ENCODE data around the gene SEMA3E.

SEMA3E gene

DNA sequence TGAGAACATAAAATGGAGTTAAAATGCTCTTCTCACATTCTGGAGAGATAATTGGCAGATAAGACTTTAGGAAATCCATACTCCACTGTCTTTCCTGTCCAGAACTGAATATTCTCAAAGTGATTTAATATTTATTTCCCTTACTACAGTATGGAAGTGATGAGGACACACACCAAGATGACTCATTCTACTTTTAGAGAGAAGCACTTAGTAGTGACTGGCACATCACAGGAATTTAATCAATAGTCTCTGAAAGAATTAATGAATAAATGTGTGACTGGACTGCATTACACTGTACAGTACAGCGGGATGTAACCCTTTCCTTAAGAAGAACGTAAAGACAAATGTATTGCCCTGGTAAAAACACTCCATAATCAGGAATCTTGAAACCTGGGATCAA is 116.7 kb downstream of the SEMA3E start:
- H3K9ac ChIP-seq (ENCODE audit: low read depth, low read length, poor library complexity, severe bottlenecking) = no peak overlapping the region
- no peaks in the 10 kb centered on the region for H4K20me1 ChIP-seq (ENCODE audit: insufficient read depth, low read length, poor library complexity, severe bottlenecking)
- H3K27me3 ChIP-seq (ENCODE audit: insufficient read depth, low read length, poor library complexity, severe bottlenecking) = no peaks in the 10 kb centered on the region
- no peak overlapping the region for H3K4me3 ChIP-seq (ENCODE audit: low read length, poor library complexity, severe bottlenecking)
- TF ChIP-seq, protein P1, sequence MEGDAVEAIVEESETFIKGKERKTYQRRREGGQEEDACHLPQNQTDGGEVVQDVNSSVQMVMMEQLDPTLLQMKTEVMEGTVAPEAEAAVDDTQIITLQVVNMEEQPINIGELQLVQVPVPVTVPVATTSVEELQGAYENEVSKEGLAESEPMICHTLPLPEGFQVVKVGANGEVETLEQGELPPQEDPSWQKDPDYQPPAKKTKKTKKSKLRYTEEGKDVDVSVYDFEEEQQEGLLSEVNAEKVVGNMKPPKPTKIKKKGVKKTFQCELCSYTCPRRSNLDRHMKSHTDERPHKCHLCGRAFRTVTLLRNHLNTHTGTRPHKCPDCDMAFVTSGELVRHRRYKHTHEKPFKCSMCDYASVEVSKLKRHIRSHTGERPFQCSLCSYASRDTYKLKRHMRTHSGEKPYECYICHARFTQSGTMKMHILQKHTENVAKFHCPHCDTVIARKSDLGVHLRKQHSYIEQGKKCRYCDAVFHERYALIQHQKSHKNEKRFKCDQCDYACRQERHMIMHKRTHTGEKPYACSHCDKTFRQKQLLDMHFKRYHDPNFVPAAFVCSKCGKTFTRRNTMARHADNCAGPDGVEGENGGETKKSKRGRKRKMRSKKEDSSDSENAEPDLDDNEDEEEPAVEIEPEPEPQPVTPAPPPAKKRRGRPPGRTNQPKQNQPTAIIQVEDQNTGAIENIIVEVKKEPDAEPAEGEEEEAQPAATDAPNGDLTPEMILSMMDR (conservative IDR thresholded peaks at IDR 0.05; ENCODE audit: low read length) = no peak
- TF ChIP-seq EZH2phosphoT487 (IDR thresholded peaks at IDR 0.05; ENCODE audit: borderline replicate concordance) = no peak
- no peaks in the 10 kb centered on the region for H3K79me2 ChIP-seq (ENCODE audit: insufficient read depth, low read length)
- no peaks in the 10 kb centered on the region for H3K9me2 ChIP-seq (replicated peaks; ENCODE audit: low read depth, low read length)
- H2AFZ ChIP-seq (ENCODE audit: low read length) = no peak overlapping the region
- H3K4me1 ChIP-seq (ENCODE audit: insufficient read depth, low read length, poor library complexity, severe bottlenecking) = no peaks in the 10 kb centered on the region
- H3K36me3 ChIP-seq (ENCODE audit: insufficient read depth, low read length) = no peaks in the 10 kb centered on the region
- no peak overlapping the region for H3K4me2 ChIP-seq (ENCODE audit: low read depth, low read length, poor library complexity, severe bottlenecking)
- H3K9me3 ChIP-seq (ENCODE audit: insufficient read depth, low read depth, low read length) = no peaks in the 10 kb centered on the region
- H3F3A ChIP-seq (ENCODE audit: low read depth) = no peaks in the 10 kb centered on the region

DNA sequence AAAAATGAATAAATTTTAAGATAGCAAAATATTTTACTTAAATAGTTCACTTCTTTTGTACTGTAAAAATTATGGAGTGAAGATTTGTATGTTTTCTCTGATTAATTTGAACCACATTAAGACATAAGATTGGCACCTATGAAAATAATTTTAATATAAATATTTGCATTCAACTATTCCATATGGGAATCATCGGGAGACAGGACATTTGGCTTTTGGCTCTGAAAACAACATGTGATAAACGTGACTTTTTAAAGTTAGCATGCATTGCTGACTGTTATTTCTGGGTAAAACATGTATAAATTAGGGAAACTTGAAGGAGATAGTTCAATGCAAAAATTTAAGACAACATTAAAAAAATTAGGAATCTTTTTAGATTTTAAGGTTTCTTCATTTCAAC is 117.2 kb downstream of the SEMA3E start:
- H4K20me1 ChIP-seq (ENCODE audit: insufficient read depth, low read length, poor library complexity, severe bottlenecking) = no peaks in the 10 kb centered on the region
- no peaks in the 10 kb centered on the region for H3K9me2 ChIP-seq (replicated peaks; ENCODE audit: low read depth, low read length)
- H3K9me3 ChIP-seq (ENCODE audit: insufficient read depth, low read depth, low read length) = no peaks in the 10 kb centered on the region
- no peaks in the 10 kb centered on the region for H3K36me3 ChIP-seq (ENCODE audit: insufficient read depth, low read length)
- H3K79me2 ChIP-seq (ENCODE audit: insufficient read depth, low read length) = no peaks in the 10 kb centered on the region
- TF ChIP-seq, protein P1 (conservative IDR thresholded peaks at IDR 0.05; ENCODE audit: low read length) = no peak
- TF ChIP-seq EZH2phosphoT487 (IDR thresholded peaks at IDR 0.05; ENCODE audit: borderline replicate concordance) = no peak
- H3K27me3 ChIP-seq (ENCODE audit: insufficient read depth, low read length, poor library complexity, severe bottlenecking) = no peaks in the 10 kb centered on the region
- no peaks in the 10 kb centered on the region for H3K4me1 ChIP-seq (ENCODE audit: insufficient read depth, low read length, poor library complexity, severe bottlenecking)
- H3F3A ChIP-seq (ENCODE audit: low read depth) = no peaks in the 10 kb centered on the region
- H2AFZ ChIP-seq (ENCODE audit: low read length) = no peak overlapping the region
- H3K4me3 ChIP-seq (ENCODE audit: low read length, poor library complexity, severe bottlenecking) = no peak overlapping the region
- no peak overlapping the region for H3K4me2 ChIP-seq (ENCODE audit: low read depth, low read length, poor library complexity, severe bottlenecking)
- H3K9ac ChIP-seq (ENCODE audit: low read depth, low read length, poor library complexity, severe bottlenecking) = no peak overlapping the region

- H3K4me3 ChIP-seq (ENCODE audit: low read length, poor library complexity, severe bottlenecking) = no peak overlapping the region
- no peaks in the 10 kb centered on the region for H4K20me1 ChIP-seq (ENCODE audit: insufficient read depth, low read length, poor library complexity, severe bottlenecking)
- no peak overlapping the region for H2AFZ ChIP-seq (ENCODE audit: low read length)
- H3K9me3 ChIP-seq (ENCODE audit: insufficient read depth, low read depth, low read length) = no peaks in the 10 kb centered on the region
- H3K9ac ChIP-seq (ENCODE audit: low read depth, low read length, poor library complexity, severe bottlenecking) = no peak overlapping the region
- no peaks in the 10 kb centered on the region for H3K4me1 ChIP-seq (ENCODE audit: insufficient read depth, low read length, poor library complexity, severe bottlenecking)
- H3K4me2 ChIP-seq (ENCODE audit: low read depth, low read length, poor library complexity, severe bottlenecking) = no peak overlapping the region
- no peaks in the 10 kb centered on the region for H3K9me2 ChIP-seq (replicated peaks; ENCODE audit: low read depth, low read length)
- TF ChIP-seq EZH2phosphoT487 (IDR thresholded peaks at IDR 0.05; ENCODE audit: borderline replicate concordance) = no peak
- TF ChIP-seq, protein P1 (conservative IDR thresholded peaks at IDR 0.05; ENCODE audit: low read length) = no peak
- H3K27me3 ChIP-seq (ENCODE audit: insufficient read depth, low read length, poor library complexity, severe bottlenecking) = no peaks in the 10 kb centered on the region
- no peaks in the 10 kb centered on the region for H3K79me2 ChIP-seq (ENCODE audit: insufficient read depth, low read length)
- H3F3A ChIP-seq (ENCODE audit: low read depth) = no peaks in the 10 kb centered on the region
- no peaks in the 10 kb centered on the region for H3K36me3 ChIP-seq (ENCODE audit: insufficient read depth, low read length)
These were observed 120.0 kb downstream of the SEMA3E start for GRCh38 chr7:83528925-83529423.
